IPS-11a (cell line): ENCODE results near the gene PBX1.

Experiments
- H3K4me3 ChIP-seq: one replicate; pipeline ENCODE4 v1.5.1; 2013; ENCODE audit warnings: low read depth, low read length, control low read depth

PBX1 gene

GRCh38 chr1:164693564-164694359 is 134.8 kb downstream of the PBX1 start:
- H3K4me3 ChIP-seq: no peak overlapping the region

- H3K4me3 ChIP-seq: no peak overlapping the region
Measured at GRCh38 chr1:164694505-164694904, 135.5 kb downstream of the PBX1 start.

GRCh38 chr1:164695956-164696665 is 137.1 kb downstream of the PBX1 start:
- H3K4me3 ChIP-seq: no peak overlapping the region

- H3K4me3 ChIP-seq: no peak overlapping the region
Measured at GRCh38 chr1:164699815-164700491, 141.0 kb downstream of the PBX1 start.

GRCh38 chr1:164700683-164701082 is 141.7 kb downstream of the PBX1 start:
- no peak overlapping the region for H3K4me3 ChIP-seq

GRCh38 chr1:164701189-164701761 is 142.3 kb downstream of the PBX1 start:
- no peak overlapping the region for H3K4me3 ChIP-seq

- no peak overlapping the region for H3K4me3 ChIP-seq
Measured at GRCh38 chr1:164702216-164702615, 143.2 kb downstream of the PBX1 start.

GRCh38 chr1:164702664-164703063 is 143.7 kb downstream of the PBX1 start:
- H3K4me3 ChIP-seq: no peak overlapping the region

GRCh38 chr1:164703463-164703862 is 144.5 kb downstream of the PBX1 start:
- H3K4me3 ChIP-seq: no peak overlapping the region

- no peak overlapping the region for H3K4me3 ChIP-seq
Measured at GRCh38 chr1:164703960-164704411, 145.0 kb downstream of the PBX1 start.

GRCh38 chr1:164704954-164705353 is 146.0 kb downstream of the PBX1 start:
- H3K4me3 ChIP-seq: no peak overlapping the region

- H3K4me3 ChIP-seq: no peak overlapping the region
Measured at GRCh38 chr1:164706606-164706987, 147.6 kb downstream of the PBX1 start.

GRCh38 chr1:164707868-164708331 is 148.9 kb downstream of the PBX1 start:
- no peak overlapping the region for H3K4me3 ChIP-seq

GRCh38 chr1:164708596-164708995 is 149.6 kb downstream of the PBX1 start:
- H3K4me3 ChIP-seq: no peak overlapping the region

- no peak overlapping the region for H3K4me3 ChIP-seq
Measured at GRCh38 chr1:164709126-164709525, 150.1 kb downstream of the PBX1 start.

- no peak overlapping the region for H3K4me3 ChIP-seq
Measured at GRCh38 chr1:164709541-164710278, 150.7 kb downstream of the PBX1 start.

GRCh38 chr1:164712131-164713036 is 153.4 kb downstream of the PBX1 start:
- H3K4me3 ChIP-seq: no peak overlapping the region

GRCh38 chr1:164713456-164714207 is 154.6 kb downstream of the PBX1 start:
- H3K4me3 ChIP-seq: no peak overlapping the region
